Measurements from ENCODE around the gene EFHC2.
A peak's percentile ranks its signal among the peaks of the same experiment; 100 is the strongest.

EFHC2 gene

GRCh38 chrX:44343412-44344141 lies at the start of gene EFHC2:
Gene EFHC2 (minus strand): TSS chrX:44343672. CDS start chrX:44343588, 84 bp downstream.
- peak; percentile 65 for DNase-seq

- DNase-seq: no peak
These were observed 49.3 kb upstream of the EFHC2 start for GRCh38 chrX:44392767-44393166.

GRCh38 chrX:44384688-44385338 lies 41.3 kb upstream of the EFHC2 start:
- DNase-seq: no peak

- no peak for DNase-seq
These were observed 39.4 kb upstream of the EFHC2 start for GRCh38 chrX:44382871-44383270.

- DNase-seq: no peak
These were observed 9.3 kb upstream of the EFHC2 start for GRCh38 chrX:44352758-44353157.

GRCh38 chrX:44349561-44349960 lies 6.1 kb upstream of the EFHC2 start:
- no peak for DNase-seq

GRCh38 chrX:44344687-44345086 lies 1.2 kb upstream of the EFHC2 start:
- peak; percentile 16 for DNase-seq

GRCh38 chrX:44344194-44344593 lies 722 bp upstream of the EFHC2 start:
- DNase-seq: peak; percentile 71

GRCh38 chrX:44342866-44343265 lies 606 bp downstream of the EFHC2 start:
- DNase-seq: no peak

- DNase-seq: no peak
These were observed 5.1 kb downstream of the EFHC2 start for GRCh38 chrX:44338361-44338760.

GRCh38 chrX:44332437-44332836 lies 11.0 kb downstream of the EFHC2 start:
- no peak for DNase-seq

- DNase-seq: no peak
These were observed 13.2 kb downstream of the EFHC2 start for GRCh38 chrX:44330227-44330626.

GRCh38 chrX:44319550-44319949 lies 23.9 kb downstream of the EFHC2 start:
- DNase-seq: no peak

- DNase-seq: no peak
These were observed 26.3 kb downstream of the EFHC2 start for GRCh38 chrX:44317181-44317580.

GRCh38 chrX:44314808-44315207 lies 28.7 kb downstream of the EFHC2 start:
- no peak for DNase-seq

GRCh38 chrX:44314259-44314734 lies 29.2 kb downstream of the EFHC2 start:
- DNase-seq: peak; percentile 12

GRCh38 chrX:44312421-44312820 lies 31.1 kb downstream of the EFHC2 start:
- DNase-seq: no peak

GRCh38 chrX:44310227-44310626 lies 33.2 kb downstream of the EFHC2 start:
- no peak for DNase-seq

GRCh38 chrX:44308869-44309268 lies 34.6 kb downstream of the EFHC2 start:
- DNase-seq: no peak

- no peak for DNase-seq
These were observed 37.1 kb downstream of the EFHC2 start for GRCh38 chrX:44306356-44306755.

GRCh38 chrX:44305921-44306320 lies 37.6 kb downstream of the EFHC2 start:
- no peak for DNase-seq

- no peak for DNase-seq
These were observed 40.4 kb downstream of the EFHC2 start for GRCh38 chrX:44303119-44303518.

GRCh38 chrX:44299177-44299576 lies 44.3 kb downstream of the EFHC2 start:
- DNase-seq: no peak

- DNase-seq: no peak
These were observed 51.9 kb downstream of the EFHC2 start for GRCh38 chrX:44291468-44292092.
